Anterior cingulate cortex (tissue), 58 donors: ENCODE measurements around the gene MDM4.

ENCODE experiments used
- DNase-seq, 58 donors: peaks; one replicate each; lab custom pipeline; 2025; lab: John Stamatoyannopoulos, UW

MDM4 gene

GRCh38 chr1:204600968-204601367, 84.8 kb downstream of the MDM4 start:
- no peak for DNase-seq

GRCh38 chr1:204602111-204602579, 85.9 kb downstream of the MDM4 start:
- no peak for DNase-seq

- no peak for DNase-seq
These were observed 86.8 kb downstream of the MDM4 start for GRCh38 chr1:204602871-204603542.

GRCh38 chr1:204605791-204606190, 89.6 kb downstream of the MDM4 start:
- DNase-seq = no peak
